Mesothelial cell of epicardium (in vitro differentiated cells): ENCODE results near the gene MDGA2. TPM values are rescaled to one million over a fixed set of nuclear protein-coding genes. Genes with fewer than 3 reads are reported as not detected.

ENCODE experiments used
- DNase-seq, 2 experiments: peaks; one replicate each; pipeline ENCODE4 v3.0.0; 2021; ENCODE audit warnings: low spot score in 2 of 2; ENCODE audit not compliant: unreplicated experiment in 2 of 2
- H3K27ac Mint-ChIP-seq: 2 replicates; pipeline ENCODE4 v1.8.0; 2021; ENCODE audit warnings: mixed read lengths
- H3K27me3 Mint-ChIP-seq: 2 replicates; pipeline ENCODE4 v1.8.0; 2021; ENCODE audit warnings: low read depth, mixed read lengths
- H3K36me3 Mint-ChIP-seq: 2 replicates; pipeline ENCODE4 v1.8.0; 2021; ENCODE audit warnings: mixed read lengths
- H3K4me1 Mint-ChIP-seq: 2 replicates; pipeline ENCODE4 v1.8.0; 2021; ENCODE audit warnings: mixed read lengths
- H3K4me3 Mint-ChIP-seq: 2 replicates; pipeline ENCODE4 v1.8.0; 2021; ENCODE audit warnings: mild to moderate bottlenecking, moderate library complexity, mixed read lengths
- H3K9me3 Mint-ChIP-seq: 2 replicates; pipeline ENCODE4 v1.8.0; 2021; ENCODE audit warnings: mixed read lengths
- total RNA-seq: library from RNA; stranded (reverse); gene quantifications from 3 replicates; pipeline ENCODE4 v1.2.1, GENCODE V29; 2021
- TF ChIP-seq, protein P1 (sequence below): fragments of 200-600 bp; sonication (generic); IDR thresholded peaks from one replicate; pipeline ENCODE4 v1.5.0; 2021; ENCODE audit warnings: antibody characterized with exemption; ENCODE audit not compliant: unreplicated experiment

MDGA2 gene
- total RNA-seq, 1 donor from 2014 or later, result 0.27 TPM

DNA sequence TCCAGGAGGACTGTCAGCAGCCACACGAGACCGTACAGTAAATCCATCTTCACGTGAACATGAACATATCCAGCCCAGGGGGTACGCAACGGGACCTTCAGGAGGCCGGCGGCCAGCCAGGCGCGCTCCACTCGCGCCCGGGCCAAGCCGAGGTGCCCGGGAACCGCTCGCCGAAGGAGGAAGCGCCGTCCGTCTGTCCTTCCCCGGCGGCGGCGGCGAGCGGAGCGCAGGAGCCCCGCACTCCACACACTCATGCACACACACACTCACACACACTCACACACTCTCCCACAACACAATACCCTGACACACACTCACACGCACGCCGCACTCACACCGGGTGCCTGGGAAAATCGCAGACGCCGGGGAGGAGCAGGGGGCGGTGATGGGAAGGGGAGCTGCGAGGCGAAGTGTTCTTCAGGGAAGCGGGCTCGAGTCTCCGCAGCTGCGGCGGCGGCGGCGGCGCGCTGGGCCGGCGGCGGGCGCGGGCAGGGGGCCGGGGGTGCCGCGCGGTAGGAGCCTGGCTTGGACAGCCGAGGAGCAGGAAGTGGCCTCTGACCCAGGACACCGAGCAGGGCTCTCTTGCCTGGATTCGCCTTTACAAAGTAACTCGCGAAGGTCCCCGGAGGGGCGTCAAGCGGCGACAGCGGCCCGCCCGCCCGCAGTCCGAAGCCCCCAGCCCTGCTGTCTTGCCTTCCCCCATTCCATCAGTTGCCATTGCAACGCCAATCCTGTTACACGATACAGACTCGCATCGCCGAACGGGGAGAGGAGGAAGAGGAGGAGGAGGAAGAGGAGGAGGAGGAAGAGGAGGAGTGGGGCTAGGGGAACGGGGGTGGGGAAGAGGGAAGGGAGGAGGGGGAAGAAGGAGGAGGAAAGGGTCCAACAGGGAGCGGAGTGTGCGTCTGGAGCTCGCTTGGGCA is 601 bp downstream of the MDGA2 start:
- TF ChIP-seq, protein P1, sequence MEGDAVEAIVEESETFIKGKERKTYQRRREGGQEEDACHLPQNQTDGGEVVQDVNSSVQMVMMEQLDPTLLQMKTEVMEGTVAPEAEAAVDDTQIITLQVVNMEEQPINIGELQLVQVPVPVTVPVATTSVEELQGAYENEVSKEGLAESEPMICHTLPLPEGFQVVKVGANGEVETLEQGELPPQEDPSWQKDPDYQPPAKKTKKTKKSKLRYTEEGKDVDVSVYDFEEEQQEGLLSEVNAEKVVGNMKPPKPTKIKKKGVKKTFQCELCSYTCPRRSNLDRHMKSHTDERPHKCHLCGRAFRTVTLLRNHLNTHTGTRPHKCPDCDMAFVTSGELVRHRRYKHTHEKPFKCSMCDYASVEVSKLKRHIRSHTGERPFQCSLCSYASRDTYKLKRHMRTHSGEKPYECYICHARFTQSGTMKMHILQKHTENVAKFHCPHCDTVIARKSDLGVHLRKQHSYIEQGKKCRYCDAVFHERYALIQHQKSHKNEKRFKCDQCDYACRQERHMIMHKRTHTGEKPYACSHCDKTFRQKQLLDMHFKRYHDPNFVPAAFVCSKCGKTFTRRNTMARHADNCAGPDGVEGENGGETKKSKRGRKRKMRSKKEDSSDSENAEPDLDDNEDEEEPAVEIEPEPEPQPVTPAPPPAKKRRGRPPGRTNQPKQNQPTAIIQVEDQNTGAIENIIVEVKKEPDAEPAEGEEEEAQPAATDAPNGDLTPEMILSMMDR, result no peak
- DNase-seq, result peak in 1 of 2 experiments; percentile 48
- Mint-ChIP-seq H3K4me1 (peaks cover 16% of the 10 kb centered on the region), H3K36me3 (no peaks in the 10 kb centered on the region), H3K27me3 (peaks cover 96% of the 10 kb centered on the region), H3K9me3 (no peaks in the 10 kb centered on the region), H3K27ac (no peak overlapping the region), H3K4me3 (peak overlapping the region; percentile 76)

DNA sequence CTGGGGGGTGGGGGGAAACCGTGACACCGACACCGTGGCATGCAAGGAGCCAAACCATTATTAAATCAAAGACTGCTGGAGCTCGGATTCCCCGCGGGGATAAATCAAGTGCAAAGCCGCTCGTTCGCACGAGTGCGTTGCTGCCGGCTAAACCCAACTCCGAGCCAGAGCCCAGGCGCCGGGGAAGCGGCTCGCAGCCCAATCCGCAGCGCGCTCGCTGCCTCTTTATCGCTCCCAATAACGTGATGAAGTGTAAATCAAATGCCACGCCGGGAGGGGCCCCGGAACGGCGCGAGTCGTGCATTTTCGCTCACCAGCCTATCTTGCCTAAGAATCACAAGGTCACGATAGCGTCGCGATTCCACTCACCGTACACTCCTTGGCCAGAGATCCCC is 1.3 kb downstream of the MDGA2 start:
- Mint-ChIP-seq H3K4me3 (peak overlapping the region; percentile 76), H3K36me3 (no peaks in the 10 kb centered on the region), H3K4me1 (peaks cover 16% of the 10 kb centered on the region), H3K27me3 (peaks cover 96% of the 10 kb centered on the region), H3K9me3 (no peaks in the 10 kb centered on the region), H3K27ac (no peak overlapping the region)
- TF ChIP-seq, protein P1, result no peak
- DNase-seq, result peak in 1 of 2 experiments; percentile 43

DNA sequence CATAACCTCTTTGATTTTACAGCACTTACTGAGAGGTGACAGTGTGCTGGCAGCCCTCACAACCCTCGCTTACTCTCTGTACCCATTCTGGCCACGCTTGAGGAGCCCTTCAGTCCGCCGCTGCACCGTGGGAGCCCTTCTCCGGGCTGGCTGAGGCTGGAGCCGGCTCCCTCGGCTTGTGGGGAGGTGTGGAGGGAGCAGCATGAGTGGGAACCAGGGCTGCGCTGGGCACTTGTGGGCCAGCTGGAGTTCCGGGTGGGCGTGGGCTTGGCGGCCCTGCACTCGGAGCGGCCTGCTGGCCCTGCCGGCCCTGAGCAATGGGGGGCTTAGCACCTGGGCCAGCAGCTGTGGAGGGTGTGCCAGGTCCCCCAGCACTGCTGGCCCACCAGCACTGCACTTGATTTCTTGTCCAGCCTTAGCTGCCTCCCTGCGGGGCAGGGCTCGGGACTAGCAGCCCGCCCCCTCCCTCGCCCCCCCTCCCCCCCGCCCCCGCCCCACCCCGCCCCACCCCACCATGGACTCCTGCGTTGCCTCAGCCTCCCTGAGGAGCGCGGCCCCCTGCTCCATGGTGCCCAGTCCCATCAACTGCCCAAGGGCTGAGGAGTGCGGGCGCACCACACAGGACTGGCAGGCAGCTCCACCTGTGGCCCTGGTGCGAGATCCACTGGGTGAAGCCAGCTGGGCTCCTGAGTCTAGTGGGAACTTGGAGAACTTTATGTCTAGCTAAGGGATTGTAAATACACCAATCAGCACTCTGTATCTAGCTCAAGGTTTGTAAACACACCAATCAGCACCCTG is 9.9 kb downstream of the MDGA2 start:
- H3K9me3 Mint-ChIP-seq, result peaks cover 5% of the 10 kb centered on the region
- H3K4me1 Mint-ChIP-seq, result no peaks in the 10 kb centered on the region
- no peaks in the 10 kb centered on the region for H3K36me3 Mint-ChIP-seq
- no peak for DNase-seq
- no peak overlapping the region for H3K27ac Mint-ChIP-seq
- TF ChIP-seq, protein P1, result no peak
- no peak overlapping the region for H3K4me3 Mint-ChIP-seq
- peaks cover 79% of the 10 kb centered on the region for H3K27me3 Mint-ChIP-seq

DNA sequence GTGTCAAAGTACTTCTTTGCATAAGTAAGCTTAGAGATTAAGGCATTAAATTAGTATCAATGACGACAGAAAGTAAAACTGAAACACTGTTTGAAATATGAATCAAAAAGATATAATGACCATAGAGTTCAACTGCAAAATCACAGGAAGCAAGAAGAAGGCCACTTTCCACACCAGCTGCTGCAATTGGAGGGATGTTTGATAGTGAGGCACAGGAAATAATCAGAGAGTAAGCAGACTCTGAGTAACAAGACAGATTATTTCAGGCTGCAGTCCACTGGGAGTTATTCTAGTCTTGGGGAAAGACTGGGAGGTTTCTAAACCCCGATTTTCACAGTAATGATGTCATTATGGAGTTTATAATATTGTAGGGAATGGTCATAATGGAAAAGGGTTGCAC is 12.9 kb downstream of the MDGA2 start:
- H3K36me3 Mint-ChIP-seq, result no peaks in the 10 kb centered on the region
- peaks cover 5% of the 10 kb centered on the region for H3K9me3 Mint-ChIP-seq
- DNase-seq, result no peak
- no peak overlapping the region for H3K27ac Mint-ChIP-seq
- TF ChIP-seq, protein P1, result no peak
- no peak overlapping the region for H3K4me3 Mint-ChIP-seq
- peaks cover 75% of the 10 kb centered on the region for H3K27me3 Mint-ChIP-seq
- no peaks in the 10 kb centered on the region for H3K4me1 Mint-ChIP-seq

DNA sequence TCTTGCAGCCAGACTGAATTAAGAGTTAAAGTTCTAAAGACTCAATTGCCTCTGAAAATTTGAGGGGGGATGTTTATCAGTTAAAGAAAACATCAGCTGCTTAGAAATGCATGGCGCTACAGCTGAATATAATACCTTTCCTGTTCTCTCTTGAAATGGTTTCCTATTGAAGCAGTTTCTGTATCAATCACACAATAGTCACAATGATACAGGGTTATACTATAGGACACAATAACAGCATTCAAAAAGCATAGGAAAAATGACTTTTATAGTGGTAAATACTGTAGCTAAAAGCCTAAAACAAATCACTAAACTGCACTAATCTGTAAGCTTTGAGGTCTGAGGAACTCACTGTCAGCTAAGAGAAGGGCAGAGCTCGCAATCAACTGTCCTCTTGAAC is 15.2 kb downstream of the MDGA2 start:
- H3K9me3 Mint-ChIP-seq, result no peaks in the 10 kb centered on the region
- no peak overlapping the region for H3K27ac Mint-ChIP-seq
- peaks cover 70% of the 10 kb centered on the region for H3K27me3 Mint-ChIP-seq
- H3K36me3 Mint-ChIP-seq, result no peaks in the 10 kb centered on the region
- no peaks in the 10 kb centered on the region for H3K4me1 Mint-ChIP-seq
- no peak for DNase-seq
- no peak overlapping the region for H3K4me3 Mint-ChIP-seq
- TF ChIP-seq, protein P1, result no peak
